HS-5 (cell line): Measurements from ENCODE around the gene CHD9.
"Not testable (repeated sequence)": the region's sequence is repeated elsewhere in the genome, so short reads cannot be mapped to it uniquely, and the experiment has no call there.

Source experiments
- DNase-seq: peaks from one replicate; pipeline ENCODE4 v3.0.0-alpha.2; 2012; ENCODE audit warnings: low read depth

Gene CHD9

DNA sequence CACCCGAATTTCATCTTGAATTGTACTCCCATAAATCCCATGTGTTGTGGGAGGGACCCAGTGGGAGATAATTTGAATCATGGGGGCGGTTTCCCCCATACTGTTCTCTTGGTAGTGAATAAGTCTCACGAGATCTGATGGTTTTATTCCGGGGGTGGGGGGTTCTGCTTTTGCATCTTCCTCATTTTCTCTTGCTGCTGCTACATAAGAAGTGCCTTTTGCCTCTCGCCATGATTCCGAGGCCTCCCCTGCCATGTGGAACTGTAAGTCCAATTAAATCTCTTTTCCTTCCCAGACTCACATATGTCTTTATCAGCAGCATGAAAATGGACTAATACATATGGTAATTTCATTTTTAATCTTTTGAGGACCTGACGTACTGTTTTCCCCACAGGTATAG, 20.7 kb downstream of the CHD9 start:
- DNase-seq, result not testable (repeated sequence)

DNA sequence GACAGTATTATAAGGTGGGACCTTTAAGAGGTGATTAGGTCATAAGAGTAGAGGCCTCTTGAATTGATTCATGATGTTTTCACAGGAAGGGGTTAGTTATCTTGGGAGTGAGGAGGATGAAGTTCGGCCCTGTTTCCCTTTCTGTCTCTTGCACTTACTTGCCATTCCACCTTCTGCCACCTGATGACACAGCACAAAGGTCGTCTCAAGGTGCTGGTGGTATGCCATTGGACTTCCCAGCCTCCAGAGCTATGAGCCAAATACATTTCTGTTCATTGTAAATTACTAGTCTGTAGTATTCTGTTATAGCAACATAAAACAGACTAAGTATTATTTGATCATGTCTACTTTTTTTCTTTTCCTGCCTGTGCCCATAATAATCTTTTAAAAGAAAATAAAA, 23.5 kb downstream of the CHD9 start:
- no peak for DNase-seq

DNA sequence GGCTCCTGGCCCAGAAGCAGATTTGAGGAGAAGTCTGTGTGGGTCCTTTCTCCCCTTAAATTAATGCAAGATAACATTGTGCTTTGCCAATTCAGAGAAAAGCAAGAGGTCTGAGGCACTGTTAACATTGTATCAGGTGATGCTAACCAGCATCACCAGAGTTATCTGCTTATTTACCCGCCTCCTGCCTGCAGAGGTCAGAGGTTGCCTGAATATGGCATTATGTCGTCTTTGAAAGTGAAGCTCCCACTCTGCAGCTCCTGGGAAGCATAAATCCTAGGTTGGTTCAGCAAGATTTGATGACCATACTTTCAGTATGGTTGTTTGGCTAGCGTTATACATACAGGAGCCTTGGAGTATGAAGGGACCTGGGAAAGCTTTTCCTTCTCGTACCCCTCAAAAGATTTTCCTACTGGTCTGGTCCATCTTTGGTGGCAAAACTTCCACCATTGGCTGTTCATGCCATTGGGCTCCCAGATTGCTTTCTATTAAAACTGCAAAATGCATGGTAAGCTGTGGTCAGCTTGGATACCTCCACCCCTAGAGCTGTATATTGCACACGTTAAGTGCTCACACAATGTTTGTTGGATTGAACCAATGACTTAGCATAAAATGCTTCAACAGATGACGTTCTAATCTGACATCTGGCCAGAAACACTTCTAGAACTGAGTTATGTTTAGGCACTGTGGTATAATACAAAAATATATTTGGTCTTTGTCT, 24.1 kb downstream of the CHD9 start:
- no peak for DNase-seq

DNA sequence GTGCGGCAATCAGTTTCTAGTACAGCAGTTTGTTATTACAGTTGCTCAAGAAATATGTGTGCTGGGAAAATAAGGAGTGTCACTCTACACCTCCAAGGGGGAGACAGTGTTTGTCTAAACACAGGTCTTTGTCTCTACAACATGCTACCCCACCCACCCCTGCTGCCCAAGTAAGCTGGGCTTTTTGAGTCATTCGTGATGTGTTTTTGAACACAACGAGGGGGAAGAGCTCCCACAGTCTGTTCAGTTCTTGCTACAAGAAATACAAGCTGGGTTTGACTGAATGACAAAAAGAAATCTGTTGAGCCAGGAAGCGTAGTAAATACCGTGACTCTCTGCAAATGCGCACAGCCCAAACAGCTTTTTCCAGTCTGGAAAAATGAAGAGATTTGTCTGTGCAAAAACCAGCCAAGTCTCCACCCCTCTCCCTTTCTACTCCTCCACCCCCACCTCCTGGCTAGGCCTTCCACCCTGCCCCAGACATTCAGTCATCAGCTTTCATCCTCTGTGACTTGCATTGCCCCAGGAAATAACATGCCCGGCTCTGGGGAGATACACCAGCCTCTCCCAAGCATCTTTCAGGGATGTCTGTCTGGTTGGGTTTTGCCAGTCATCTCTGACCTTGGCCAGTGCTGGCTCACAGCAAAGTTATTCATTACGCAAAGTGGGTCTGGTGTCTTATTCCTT, 25.7 kb downstream of the CHD9 start:
- DNase-seq, result no peak

DNA sequence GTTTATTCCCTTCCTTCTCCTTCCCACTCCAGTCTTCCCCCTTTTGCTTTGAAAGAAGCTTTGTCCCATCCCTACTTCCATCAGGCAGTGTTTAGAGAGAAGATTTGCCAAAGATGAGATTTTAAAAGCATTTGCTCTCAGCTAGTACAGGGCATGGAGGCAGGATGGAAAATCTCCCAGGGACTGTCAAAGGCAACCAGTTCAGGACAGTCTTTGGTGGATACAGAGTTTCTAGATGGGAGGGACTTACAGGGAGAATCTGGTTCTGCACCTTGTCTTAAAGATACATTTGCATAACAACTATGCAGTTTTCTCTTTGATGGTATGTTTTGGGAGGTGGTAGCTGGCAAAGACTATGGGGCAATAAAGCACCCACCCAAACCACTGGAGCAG, 26.2 kb downstream of the CHD9 start:
- DNase-seq, result no peak

DNA sequence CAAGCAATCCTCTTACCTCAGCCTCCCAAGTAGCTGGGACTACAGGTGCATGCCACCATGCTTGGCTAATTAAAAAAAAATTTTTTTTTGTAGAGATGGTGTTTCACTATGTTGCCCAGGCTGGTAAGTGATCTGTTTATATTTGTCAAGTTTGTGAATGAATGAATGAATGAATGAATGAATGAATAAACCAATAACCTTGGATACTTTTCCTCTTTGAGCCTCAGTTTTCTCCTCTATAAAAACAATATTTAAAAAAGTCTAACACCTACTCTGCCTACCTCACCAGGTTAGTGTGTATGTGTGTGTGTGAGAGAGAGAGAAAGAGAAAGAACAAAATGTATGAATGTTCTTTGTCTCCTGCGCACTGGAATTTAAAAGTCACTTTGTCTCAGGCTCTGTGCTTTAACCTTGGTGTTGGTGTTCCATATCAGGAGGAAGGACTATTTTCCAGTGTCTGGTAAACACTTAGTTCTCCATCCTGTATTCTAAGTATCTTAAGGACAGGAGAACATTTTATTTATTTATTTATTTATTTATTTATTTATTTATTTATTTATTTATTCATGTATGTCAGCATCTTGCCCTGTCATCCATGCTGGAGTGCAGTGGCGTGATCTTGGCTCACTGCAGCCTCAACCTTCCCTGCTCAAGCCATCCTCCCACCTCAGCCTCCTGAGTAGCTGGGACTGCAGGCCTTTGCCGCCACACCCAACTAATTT, 27.1 kb downstream of the CHD9 start:
- no peak for DNase-seq

DNA sequence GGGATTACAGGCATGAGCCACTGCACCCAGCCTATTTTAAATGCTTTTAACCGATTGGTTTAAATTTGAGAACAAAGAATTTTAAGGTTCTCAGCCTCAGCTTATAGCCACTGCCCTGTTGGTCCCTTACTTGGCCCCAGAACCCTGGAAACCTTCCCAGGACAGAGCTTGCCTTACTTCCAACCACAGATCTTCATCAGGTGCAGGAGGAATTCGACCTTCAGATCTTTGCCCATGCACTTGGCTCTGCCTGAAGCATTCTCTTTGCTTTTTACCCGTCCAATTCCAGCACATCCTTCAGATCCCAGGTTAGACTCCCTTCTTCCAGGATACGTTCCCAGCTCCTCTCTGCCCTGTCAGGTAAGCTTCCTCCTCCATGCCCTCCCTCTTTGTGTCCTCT, 27.7 kb downstream of the CHD9 start:
- DNase-seq, result no peak

DNA sequence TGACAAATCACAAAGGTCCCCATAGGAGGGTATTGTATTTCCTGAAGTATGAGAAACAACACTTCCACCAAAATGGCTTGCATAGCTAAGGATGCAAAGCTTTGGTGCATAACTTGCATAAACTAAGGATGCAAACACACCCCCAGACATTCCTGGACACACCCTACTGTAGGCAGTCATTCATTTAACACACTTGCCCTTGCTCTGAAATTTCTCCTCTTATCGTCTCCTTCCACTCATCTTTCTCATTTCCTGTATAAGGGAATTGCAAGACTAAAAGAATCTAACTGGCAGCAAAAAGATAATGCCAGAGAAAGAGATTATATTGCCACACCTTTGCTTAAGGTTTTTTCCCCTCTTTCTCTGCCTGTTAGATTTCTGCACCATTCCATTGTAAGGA, 28.3 kb downstream of the CHD9 start:
- no peak for DNase-seq

DNA sequence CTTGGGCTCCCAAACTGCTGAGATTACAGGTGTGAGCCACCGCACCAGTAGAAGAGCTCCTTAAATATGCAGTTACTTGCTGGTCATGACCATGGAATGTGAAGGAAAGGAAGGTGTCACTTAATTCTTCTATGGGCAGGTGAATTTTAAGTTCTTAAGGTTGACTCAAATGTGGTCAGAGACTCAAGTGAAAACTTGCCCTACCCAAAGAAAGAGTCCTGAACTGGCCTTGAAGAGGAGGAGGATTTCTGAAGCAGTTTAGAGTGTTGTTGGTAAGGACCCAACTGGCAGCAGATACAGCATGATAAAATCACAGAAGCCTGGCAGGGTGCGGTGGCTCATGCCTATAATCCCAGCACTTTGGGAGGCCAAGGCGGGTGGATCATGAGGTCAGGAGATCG, 29.4 kb downstream of the CHD9 start:
- DNase-seq, result no peak

DNA sequence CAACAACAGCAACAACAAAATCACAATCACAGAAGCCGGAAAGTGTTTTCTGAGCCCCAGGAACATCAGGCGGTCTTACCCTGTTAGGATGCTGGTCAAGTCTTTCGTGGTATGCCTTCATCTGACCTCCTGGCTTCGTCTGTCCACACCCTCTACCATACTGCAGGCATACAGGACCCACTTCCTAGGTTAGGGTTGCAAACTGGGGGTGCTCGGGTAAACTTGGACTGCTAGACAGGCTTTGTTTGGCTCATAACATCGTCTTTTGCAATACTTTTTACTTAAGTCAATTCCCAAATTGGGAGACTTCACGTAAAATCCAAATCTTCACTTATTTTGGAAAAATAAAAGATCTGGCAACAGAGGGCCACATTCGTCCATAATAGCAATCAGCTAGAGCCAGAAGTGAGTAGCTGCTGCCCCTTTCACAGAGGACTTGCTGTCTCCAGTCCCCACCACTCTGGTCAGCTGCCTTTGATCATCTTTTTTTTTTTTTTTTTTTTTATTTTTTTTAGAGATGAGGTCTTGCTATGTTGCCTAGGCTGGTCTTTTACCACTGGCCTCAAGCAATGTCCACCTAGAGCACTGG, 30.0 kb downstream of the CHD9 start:
- DNase-seq, result no peak

DNA sequence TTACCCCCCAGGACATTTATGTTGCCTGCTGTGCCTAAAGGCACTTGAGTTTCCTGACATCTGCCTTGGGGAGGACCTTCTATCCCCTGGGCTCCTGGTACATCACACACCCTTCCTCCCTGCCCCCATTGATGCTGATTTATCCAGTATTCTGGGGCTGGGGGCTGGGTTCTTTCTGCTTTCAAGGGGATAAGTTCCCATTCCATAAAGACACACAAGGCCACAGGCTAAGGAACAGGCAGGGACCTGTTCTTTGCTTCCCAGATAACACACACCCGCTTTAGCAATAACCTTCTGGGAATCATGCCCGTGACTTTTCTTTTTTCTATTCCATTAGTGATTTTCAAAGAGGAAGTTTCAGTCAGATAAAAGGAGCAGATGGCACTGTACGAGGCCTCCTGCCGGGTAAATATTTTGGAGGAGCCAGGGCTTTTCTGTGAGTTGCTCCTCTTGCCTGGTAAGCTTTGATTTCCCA, 30.6 kb downstream of the CHD9 start:
- no peak for DNase-seq

DNA sequence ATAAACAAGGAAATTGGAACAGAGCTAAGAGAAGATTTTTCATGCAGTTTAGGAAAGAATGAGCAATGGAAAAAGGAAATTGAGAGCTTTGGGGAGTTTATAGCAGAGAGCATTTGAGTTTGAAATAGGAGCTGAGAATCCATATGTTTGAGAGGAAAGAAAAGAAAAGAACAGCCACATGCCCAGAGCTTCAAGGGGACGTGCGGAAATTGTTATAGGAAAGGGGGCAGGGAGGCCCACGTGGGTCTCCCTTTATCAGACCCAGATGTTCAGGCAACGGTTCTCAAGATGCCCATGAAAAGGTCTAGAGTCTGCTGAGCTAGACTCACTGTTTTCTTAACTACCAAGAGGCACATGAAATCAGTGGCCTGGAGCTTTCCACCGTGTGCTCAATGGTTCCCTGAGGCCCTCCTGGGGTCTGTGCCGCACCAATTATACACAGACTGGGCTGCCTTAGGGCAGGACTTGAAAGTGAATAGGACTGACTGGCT, 31.2 kb downstream of the CHD9 start:
- DNase-seq, result no peak

DNA sequence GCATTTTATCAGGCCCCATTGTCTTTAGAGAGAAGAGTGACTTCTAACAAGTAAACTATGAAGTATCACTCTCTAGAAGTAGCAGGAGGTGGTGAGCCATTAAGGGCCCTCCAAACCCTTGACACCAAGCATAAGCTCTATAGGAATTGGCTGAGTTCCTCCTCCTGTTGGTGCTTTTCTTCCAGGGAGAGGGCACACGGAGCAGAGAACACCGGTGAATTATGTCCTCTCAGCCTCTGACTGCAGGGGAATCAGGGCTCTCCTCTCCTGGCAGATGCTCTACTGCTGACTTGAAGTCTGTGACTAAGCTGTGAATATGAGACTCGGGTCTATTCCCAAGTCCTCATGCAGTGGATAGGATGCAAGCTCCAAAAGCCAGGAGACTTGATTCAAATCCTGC, 32.3 kb downstream of the CHD9 start:
- DNase-seq, result no peak

DNA sequence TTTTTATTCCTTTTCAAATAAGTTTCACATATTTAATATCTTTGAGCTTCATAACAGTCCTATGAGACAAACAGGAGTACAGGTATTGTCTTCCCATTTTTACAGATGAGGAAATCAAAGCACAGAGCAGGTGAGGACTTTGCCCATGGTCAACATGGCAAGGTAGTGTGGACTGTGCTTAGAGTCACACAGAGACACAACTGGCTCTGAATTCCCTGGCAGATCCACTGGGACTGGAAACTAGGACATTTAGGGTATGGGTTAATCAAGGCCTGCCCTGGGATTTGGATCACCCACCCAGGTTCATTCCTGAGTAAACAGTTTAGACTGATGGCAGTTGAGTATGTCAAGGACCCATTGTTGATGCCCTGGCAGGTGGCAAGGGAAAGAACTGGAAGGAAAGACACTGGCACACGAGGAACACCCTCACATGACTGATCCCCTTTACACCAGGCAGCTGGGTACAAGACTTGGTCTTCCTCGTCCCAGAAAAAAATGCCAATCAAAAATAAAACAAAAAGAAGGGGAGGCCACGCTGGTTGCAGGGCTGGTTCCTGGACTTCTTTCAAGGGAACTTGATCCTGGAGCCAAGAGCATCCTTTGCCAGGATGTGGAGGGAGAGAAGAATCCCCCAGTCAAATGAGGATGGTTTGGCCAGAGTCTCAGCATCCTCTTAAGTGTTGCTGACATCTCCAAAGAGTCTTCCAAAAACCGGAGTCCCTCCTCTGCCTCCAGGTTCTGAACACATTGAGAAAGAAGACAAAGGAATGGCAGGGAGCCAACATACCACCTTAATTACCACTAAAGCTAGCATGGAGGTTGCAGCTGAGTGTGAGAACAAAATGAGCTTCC, 34.9 kb downstream of the CHD9 start:
- no peak for DNase-seq

DNA sequence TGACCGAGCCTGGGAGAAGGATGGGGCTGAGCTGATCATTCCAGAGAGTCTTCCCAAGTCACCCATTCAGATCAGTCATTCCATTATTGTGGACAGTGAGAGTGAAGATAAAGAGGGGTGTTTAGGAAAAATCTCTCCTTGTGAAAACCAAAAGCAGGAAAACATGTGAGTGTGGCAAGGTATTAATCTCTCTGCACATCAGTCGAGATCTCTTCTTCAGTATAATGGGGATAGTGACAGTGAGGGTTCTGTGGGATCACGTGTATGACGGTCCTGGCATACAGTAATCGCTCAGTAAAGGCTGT, 35.4 kb downstream of the CHD9 start:
- no peak for DNase-seq

DNA sequence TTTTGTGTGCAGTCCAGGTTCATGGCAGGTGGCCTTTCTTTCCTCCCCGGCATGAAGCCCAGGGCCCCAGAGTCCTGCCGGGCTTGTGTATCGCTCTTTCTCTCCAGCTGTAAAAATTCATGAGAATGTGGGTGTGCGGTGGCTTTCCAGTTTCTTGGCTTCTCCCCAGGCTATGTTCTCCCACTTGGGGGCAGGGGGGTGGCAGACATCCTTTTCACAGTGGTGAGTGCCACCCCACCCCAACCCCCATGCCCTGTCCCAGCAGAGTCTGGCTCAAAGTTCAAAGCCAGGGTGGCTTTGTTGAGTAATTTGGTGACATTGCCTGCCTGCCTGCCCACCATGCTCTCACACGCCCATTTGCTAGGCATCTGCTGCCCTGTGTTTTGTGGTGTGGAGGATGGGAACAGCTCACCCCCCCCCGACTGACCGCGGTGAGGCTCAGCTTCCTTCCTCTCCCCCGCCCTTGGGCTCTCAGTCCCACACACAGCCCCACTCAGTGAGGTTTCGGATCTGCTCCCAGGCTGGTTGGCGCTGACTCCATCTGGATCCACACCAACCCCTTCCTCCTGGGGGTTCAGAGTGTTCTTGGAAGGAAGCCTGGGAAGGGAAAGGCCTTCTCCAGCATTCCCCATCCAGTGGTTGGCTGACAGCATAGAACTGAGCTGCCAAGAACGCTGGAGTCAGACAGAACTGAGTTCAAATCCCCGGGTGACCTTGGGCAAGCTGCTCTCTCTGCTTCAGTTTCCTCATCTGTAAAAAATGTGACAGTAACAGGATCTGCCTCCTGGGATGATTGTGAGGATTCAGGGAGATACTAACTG, 36.0 kb downstream of the CHD9 start:
- no peak for DNase-seq

DNA sequence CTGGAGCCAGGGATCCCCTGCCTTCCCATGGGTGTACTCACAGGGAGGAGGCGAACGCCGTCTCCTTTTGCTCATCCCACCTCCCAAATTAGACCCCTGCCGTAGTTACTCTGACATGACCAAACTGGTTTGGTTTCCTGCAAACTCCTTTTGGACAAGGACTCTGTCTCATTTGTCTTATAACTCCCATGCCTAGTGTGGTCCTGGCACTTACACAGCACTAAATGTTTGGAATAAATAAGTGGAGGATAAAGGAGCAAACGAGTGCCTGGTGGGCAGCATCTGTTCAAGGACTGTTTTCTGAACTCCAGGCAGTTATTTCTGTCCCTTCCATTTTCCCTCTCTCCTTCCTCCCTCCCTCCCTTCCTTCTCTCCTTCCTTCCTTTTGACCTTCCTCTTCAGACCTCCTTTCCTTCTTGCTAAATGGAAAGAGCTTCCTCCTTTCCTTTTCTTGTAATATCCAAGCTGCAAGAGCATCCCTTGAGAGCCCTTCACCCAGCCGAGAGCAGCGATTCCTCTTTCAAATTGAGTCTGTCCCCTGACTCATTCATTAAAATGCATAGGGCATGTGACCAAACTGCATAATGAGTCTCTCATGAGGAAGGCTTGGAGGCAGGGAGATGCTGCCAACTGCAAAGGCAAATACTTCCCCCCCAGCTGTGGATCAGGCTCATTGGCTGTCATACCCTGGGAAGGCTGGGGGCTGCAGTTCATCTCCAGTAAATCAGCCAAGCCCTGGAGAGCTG, 36.8 kb downstream of the CHD9 start:
- peak; percentile 43 for DNase-seq

DNA sequence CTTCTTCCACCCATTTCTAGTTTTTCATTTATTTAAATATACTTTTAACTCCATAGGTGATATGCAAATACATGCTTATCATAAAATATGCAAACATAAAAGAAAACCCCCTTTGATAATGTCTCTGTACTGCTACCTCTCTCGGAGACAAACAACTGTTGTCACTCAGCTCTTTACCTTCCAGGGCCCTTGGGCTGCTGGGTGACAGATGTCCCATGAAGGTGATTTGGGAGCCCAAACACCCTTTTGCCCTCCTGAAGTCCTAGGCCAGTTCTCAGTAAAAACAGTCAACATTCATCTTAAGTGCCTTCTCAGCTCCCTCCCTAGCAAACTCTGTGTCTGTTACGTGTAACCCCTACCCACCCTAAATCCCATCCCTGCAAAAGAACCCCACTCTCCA, 37.5 kb downstream of the CHD9 start:
- DNase-seq, result no peak

DNA sequence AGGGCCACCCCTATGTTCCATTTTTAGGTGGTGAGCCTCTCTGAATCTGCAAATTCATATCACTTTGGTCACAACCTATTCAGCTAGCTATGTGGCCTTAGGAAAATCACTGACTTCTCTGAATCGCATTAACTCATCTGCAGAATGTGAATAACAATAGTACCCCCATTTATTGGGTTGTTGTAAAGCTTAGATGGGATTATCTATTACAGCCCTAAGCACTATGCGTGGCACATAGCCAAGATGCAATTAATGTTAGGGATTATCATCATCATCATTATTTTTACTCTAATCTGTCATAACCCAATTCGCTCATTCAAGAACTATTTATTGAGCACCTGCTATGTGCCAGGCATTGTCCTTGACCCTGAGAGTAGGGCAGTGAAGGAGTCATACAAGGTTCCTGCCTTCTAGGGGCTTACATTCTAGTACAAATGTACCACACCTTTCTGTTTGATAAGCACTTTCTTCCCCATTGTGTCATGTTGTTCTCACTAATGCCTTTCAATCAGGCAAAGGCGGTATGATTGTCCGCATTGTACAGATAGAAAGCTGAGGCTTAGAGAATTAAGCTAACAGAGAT, 38.5 kb downstream of the CHD9 start:
- no peak for DNase-seq
